Breast epithelium (tissue), 3 donors: Measurements from ENCODE around the gene AFG3L2.

Experiments
- CTCF ChIP-seq, 3 donors: fragments of 450-650 bp; IDR thresholded peaks; one replicate each; pipeline ENCODE4 v1.5.1; 2016 to 2017; ENCODE audit warnings: antibody characterized with exemption in 3 of 3, mild to moderate bottlenecking in 3 of 3, moderate library complexity in 3 of 3
- POLR2A ChIP-seq: fragments of 450-650 bp; IDR thresholded peaks from one replicate; pipeline ENCODE4 v1.6.1; 2016; ENCODE audit warnings: antibody characterized with exemption, mild to moderate bottlenecking, moderate library complexity

- TF ChIP-seq CTCF (IDR thresholded peaks at IDR 0.05) = no peak
- no peak for TF ChIP-seq POLR2A
These were observed 17.5 kb downstream of the AFG3L2 start for GRCh38 chr18:12359515-12359927.
